GM12878 (cell line): Measurements from ENCODE around the gene ARL16. TPM values are rescaled to one million over a fixed set of nuclear protein-coding genes. Genes with fewer than 3 reads are reported as not detected.

ENCODE experiments used
- CHD1 ChIP-seq: IDR thresholded peaks from 2 replicates; pipeline ENCODE4 v1.6.1; 2012; ENCODE audit warnings: low read depth, low read length, improper control_type of control experiment
- CHD4 ChIP-seq: fragments of 200-600 bp; sonication (generic); IDR thresholded peaks from 2 replicates; pipeline ENCODE4 v1.6.1; 2016; ENCODE audit warnings: mild to moderate bottlenecking
- IKZF2 ChIP-seq, 2 experiments: fragments of 450-650 bp; IDR thresholded peaks; 2 replicates each; pipeline ENCODE4 v1.6.1; 2017; ENCODE audit warnings: mild to moderate bottlenecking in 2 of 2, moderate library complexity in 2 of 2
- LARP7 ChIP-seq: fragments of 450-650 bp; IDR thresholded peaks from 2 replicates; pipeline ENCODE4 v1.6.1; 2017; ENCODE audit warnings: mild to moderate bottlenecking
- NFXL1 ChIP-seq: fragments of 450-650 bp; IDR thresholded peaks from 2 replicates; pipeline ENCODE4 v1.6.1; 2017; ENCODE audit warnings: antibody characterized with exemption, mild to moderate bottlenecking, borderline replicate concordance
- RELA ChIP-seq: fragments of 450-650 bp; IDR thresholded peaks from 2 replicates; pipeline ENCODE4 v1.8.0; 2014; ENCODE audit warnings: borderline replicate concordance; ENCODE audit not compliant: partially characterized antibody
- RUNX3 ChIP-seq: IDR thresholded peaks from 2 replicates; pipeline ENCODE4 v1.6.1; 2012; ENCODE audit warnings: low read length, inconsistent platforms
- SMAD5 ChIP-seq: IDR thresholded peaks from 2 replicates; pipeline ENCODE4 v1.6.1; 2016; ENCODE audit warnings: antibody characterized with exemption, low read depth
- SREBF2 ChIP-seq: IDR thresholded peaks from 2 replicates; pipeline ENCODE4 v1.6.1; 2012; ENCODE audit warnings: mild to moderate bottlenecking, low read length
- TBL1XR1 ChIP-seq: IDR thresholded peaks from 2 replicates; pipeline ENCODE4 v1.6.1; 2012; ENCODE audit warnings: low read depth, low read length, improper control_type of control experiment
- WRNIP1 ChIP-seq: IDR thresholded peaks from 2 replicates; pipeline ENCODE4 v1.6.1; 2011; ENCODE audit warnings: low read depth, low read length, improper control_type of control experiment, borderline replicate concordance
- YBX1 ChIP-seq: fragments of 450-650 bp; IDR thresholded peaks from 2 replicates; pipeline ENCODE4 v1.6.1; 2016; ENCODE audit warnings: antibody characterized with exemption
- polyA plus RNA-seq, 11 experiments: library from polyadenylated mRNA; depleted of rRNA in 4 of 11; unstranded in 6 of 11; stranded (reverse) in 5 of 11; fragments of >200 nt; fragmentation: Nextera tagmentation in 4 of 11; fragmentation: Illumina TruSeq in 1 of 11; extraction: Ambion mirVana in 4 of 11; extraction: Trizol in 1 of 11; gene quantifications; 1 replicate in 1 of 11; 2 replicates in 10 of 11; pipeline versions ENCODE4 v1.2.1 to v1.2.3, GENCODE V29; 2011 to 2016; ENCODE audit warnings: inconsistent platforms in 2 of 11, missing spikeins in 2 of 11, low read depth in 1 of 11
- total RNA-seq, 4 experiments: library from RNA; depleted of rRNA in 3 of 4; stranded (reverse); fragments of >200 nt in 3 of 4; fragmentation: Illumina TruSeq in 1 of 4; extraction: Trizol in 1 of 4; gene quantifications; 2 replicates each; pipeline versions ENCODE4 v1.2.1 to v1.2.3, GENCODE V29; 2013 to 2021
- TF ChIP-seq, protein P1 (sequence below): IDR thresholded peaks from 2 replicates; pipeline ENCODE4 v1.6.1; 2012; ENCODE audit warnings: mild to moderate bottlenecking, low read depth, low read length
- TF ChIP-seq, protein P2 (sequence below): IDR thresholded peaks from 2 replicates; pipeline ENCODE4 v1.6.1; 2011; ENCODE audit warnings: low read depth, mild to moderate bottlenecking, low read length, moderate library complexity, borderline replicate concordance; ENCODE audit errors: extremely low read depth
- TF ChIP-seq, protein P3 (sequence below): fragments of 150-350 bp; IDR thresholded peaks from 2 replicates; pipeline ENCODE4 v1.6.1; 2014; ENCODE audit warnings: mild to moderate bottlenecking, low read depth, low read length
- TF ChIP-seq, protein P4 (sequence below): fragments of 450-650 bp; formaldehyde crosslinking; IDR thresholded peaks from 2 replicates; pipeline ENCODE4 v1.5.0; 2022; ENCODE audit warnings: mild to moderate bottlenecking, missing genetic modification characterization
- TF ChIP-seq, protein P5 (sequence below): IDR thresholded peaks from 2 replicates; pipeline ENCODE4 v1.6.1; 2012; ENCODE audit warnings: low read depth, low read length, improper control_type of control experiment
- TF ChIP-seq, protein P6 (sequence below): fragments of 450-650 bp; IDR thresholded peaks from 2 replicates; pipeline ENCODE4 v1.6.1; 2017; ENCODE audit warnings: low read depth, mild to moderate bottlenecking, moderate library complexity

The ARL16 gene
- total and polyA plus RNA-seq, 10 of the 15 experiments (the other 5 are each of a cell fraction or from before 2014, with no cell fraction given), result 4.7 to 47.6 (median 30.9) TPM

DNA sequence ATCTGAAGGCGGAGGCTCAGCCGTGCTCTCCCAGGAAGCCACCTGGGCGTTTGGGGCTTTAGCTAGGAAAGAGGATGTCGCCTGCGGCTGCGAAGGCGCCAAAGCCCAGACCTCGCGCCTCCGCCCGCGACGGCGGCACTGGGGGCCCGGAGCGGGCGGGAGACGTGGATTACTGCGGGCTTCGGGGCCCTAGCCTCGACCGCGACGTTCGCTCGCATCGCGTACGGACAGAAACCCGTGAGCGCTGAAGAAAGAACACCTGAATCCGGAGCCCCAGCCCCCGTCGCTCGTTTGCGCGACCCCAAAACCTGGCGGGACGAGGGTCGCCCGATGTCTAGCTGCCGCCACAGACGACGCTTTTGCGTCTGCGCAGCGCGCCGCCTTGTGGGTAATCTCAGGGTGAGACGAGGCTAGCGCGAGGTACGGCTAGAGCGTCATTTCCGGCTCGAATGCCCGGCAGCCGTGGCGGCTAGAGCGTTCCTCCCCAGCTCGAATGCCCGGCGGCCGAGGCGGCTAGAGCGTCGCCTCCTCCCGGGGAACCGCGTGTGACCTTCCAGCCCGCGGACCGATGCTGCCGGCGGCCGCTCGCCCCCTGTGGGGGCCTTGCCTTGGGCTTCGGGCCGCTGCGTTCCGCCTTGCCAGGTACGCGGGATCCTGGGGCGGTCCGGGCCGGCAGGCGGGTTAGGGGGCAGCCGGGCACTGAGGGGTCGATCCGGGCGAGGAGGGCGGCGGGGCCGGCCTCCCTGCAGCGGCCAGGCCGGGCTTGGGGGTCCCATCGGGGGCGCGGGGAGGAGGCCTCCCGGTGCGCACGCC is 19.5 kb upstream of the ARL16 start, which contains the start of gene MRPL12 (continued):
- TF ChIP-seq, protein P1, sequence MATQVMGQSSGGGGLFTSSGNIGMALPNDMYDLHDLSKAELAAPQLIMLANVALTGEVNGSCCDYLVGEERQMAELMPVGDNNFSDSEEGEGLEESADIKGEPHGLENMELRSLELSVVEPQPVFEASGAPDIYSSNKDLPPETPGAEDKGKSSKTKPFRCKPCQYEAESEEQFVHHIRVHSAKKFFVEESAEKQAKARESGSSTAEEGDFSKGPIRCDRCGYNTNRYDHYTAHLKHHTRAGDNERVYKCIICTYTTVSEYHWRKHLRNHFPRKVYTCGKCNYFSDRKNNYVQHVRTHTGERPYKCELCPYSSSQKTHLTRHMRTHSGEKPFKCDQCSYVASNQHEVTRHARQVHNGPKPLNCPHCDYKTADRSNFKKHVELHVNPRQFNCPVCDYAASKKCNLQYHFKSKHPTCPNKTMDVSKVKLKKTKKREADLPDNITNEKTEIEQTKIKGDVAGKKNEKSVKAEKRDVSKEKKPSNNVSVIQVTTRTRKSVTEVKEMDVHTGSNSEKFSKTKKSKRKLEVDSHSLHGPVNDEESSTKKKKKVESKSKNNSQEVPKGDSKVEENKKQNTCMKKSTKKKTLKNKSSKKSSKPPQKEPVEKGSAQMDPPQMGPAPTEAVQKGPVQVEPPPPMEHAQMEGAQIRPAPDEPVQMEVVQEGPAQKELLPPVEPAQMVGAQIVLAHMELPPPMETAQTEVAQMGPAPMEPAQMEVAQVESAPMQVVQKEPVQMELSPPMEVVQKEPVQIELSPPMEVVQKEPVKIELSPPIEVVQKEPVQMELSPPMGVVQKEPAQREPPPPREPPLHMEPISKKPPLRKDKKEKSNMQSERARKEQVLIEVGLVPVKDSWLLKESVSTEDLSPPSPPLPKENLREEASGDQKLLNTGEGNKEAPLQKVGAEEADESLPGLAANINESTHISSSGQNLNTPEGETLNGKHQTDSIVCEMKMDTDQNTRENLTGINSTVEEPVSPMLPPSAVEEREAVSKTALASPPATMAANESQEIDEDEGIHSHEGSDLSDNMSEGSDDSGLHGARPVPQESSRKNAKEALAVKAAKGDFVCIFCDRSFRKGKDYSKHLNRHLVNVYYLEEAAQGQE, result no peak
- TF ChIP-seq IKZF2 (IDR thresholded peaks at IDR 0.05) (no peak), SREBF2 (no peak), RELA (peak; percentile 66), SMAD5 (peak; percentile 82), YBX1 (no peak), NFXL1 (no peak), RUNX3 (peak; percentile 72), CHD1 (no peak), TBL1XR1 (no peak), CHD4 (no peak), LARP7 (peak; percentile 90), WRNIP1 (0 out of 2 replicates have a peak, but pooled peaks have one; percentile 81)
- TF ChIP-seq, protein P2, sequence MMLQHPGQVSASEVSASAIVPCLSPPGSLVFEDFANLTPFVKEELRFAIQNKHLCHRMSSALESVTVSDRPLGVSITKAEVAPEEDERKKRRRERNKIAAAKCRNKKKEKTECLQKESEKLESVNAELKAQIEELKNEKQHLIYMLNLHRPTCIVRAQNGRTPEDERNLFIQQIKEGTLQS, result no peak
- TF ChIP-seq, protein P3, sequence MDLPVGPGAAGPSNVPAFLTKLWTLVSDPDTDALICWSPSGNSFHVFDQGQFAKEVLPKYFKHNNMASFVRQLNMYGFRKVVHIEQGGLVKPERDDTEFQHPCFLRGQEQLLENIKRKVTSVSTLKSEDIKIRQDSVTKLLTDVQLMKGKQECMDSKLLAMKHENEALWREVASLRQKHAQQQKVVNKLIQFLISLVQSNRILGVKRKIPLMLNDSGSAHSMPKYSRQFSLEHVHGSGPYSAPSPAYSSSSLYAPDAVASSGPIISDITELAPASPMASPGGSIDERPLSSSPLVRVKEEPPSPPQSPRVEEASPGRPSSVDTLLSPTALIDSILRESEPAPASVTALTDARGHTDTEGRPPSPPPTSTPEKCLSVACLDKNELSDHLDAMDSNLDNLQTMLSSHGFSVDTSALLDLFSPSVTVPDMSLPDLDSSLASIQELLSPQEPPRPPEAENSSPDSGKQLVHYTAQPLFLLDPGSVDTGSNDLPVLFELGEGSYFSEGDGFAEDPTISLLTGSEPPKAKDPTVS, result no peak
- TF ChIP-seq, protein P4, sequence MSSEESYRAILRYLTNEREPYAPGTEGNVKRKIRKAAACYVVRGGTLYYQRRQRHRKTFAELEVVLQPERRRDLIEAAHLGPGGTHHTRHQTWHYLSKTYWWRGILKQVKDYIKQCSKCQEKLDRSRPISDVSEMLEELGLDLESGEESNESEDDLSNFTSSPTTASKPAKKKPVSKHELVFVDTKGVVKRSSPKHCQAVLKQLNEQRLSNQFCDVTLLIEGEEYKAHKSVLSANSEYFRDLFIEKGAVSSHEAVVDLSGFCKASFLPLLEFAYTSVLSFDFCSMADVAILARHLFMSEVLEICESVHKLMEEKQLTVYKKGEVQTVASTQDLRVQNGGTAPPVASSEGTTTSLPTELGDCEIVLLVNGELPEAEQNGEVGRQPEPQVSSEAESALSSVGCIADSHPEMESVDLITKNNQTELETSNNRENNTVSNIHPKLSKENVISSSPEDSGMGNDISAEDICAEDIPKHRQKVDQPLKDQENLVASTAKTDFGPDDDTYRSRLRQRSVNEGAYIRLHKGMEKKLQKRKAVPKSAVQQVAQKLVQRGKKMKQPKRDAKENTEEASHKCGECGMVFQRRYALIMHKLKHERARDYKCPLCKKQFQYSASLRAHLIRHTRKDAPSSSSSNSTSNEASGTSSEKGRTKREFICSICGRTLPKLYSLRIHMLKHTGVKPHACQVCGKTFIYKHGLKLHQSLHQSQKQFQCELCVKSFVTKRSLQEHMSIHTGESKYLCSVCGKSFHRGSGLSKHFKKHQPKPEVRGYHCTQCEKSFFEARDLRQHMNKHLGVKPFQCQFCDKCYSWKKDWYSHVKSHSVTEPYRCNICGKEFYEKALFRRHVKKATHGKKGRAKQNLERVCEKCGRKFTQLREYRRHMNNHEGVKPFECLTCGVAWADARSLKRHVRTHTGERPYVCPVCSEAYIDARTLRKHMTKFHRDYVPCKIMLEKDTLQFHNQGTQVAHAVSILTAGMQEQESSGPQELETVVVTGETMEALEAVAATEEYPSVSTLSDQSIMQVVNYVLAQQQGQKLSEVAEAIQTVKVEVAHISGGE, result no peak
- TF ChIP-seq, protein P5, sequence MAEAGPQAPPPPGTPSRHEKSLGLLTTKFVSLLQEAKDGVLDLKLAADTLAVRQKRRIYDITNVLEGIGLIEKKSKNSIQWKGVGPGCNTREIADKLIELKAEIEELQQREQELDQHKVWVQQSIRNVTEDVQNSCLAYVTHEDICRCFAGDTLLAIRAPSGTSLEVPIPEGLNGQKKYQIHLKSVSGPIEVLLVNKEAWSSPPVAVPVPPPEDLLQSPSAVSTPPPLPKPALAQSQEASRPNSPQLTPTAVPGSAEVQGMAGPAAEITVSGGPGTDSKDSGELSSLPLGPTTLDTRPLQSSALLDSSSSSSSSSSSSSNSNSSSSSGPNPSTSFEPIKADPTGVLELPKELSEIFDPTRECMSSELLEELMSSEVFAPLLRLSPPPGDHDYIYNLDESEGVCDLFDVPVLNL, result no peak
- TF ChIP-seq, protein P6, sequence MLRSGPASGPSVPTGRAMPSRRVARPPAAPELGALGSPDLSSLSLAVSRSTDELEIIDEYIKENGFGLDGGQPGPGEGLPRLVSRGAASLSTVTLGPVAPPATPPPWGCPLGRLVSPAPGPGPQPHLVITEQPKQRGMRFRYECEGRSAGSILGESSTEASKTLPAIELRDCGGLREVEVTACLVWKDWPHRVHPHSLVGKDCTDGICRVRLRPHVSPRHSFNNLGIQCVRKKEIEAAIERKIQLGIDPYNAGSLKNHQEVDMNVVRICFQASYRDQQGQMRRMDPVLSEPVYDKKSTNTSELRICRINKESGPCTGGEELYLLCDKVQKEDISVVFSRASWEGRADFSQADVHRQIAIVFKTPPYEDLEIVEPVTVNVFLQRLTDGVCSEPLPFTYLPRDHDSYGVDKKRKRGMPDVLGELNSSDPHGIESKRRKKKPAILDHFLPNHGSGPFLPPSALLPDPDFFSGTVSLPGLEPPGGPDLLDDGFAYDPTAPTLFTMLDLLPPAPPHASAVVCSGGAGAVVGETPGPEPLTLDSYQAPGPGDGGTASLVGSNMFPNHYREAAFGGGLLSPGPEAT, result peak; percentile 63; the same call in 1 of the 2 replicates
